Gastrocnemius medialis (tissue), 4 donors: ENCODE results near the gene PTCD3.

Experiments
- CTCF ChIP-seq, 5 experiments: fragments of 450-650 bp in 3 of 5; fragments of 200-600 bp in 2 of 5; sonication (generic) in 2 of 5; IDR thresholded peaks in 4 of 5; conservative IDR thresholded peaks in 1 of 5; 1 replicate in 4 of 5; 2 replicates in 1 of 5; pipeline ENCODE4 v1.5.1; 2016 to 2019; ENCODE audit warnings: antibody characterized with exemption in 5 of 5, mild to moderate bottlenecking in 3 of 5, moderate library complexity in 3 of 5
- POLR2A ChIP-seq, 2 donors: fragments of 450-650 bp; IDR thresholded peaks; one replicate each; pipeline ENCODE4 v1.6.1; 2017; ENCODE audit warnings: antibody characterized with exemption in 2 of 2, mild to moderate bottlenecking in 2 of 2, moderate library complexity in 2 of 2

GRCh38 chr2:86147793-86148192 lies 41.8 kb downstream of the PTCD3 start:
- no peak for TF ChIP-seq CTCF (IDR thresholded peaks at IDR 0.05 in 4 of 5, conservative IDR thresholded peaks at IDR 0.05 in 1 of 5)
- TF ChIP-seq POLR2A (IDR thresholded peaks at IDR 0.05) = no peak
